GM18505 (cell line): ENCODE measurements around the gene DNAJC25.

Experiments used
- ATAC-seq: cut with Tn5 transposase; IDR thresholded peaks from one replicate; pipeline ENCODE4 v1.9.1; 2021; ENCODE audit not compliant: unreplicated experiment
- POLR2A ChIP-seq: IDR thresholded peaks from 4 replicates; pipeline ENCODE4 v1.6.1; 2011; ENCODE audit warnings: borderline replicate concordance; ENCODE audit not compliant: insufficient read depth, insufficient read length; ENCODE audit errors: extremely low read depth

The DNAJC25 gene

GRCh38 chr9:111637421-111637950 lies 6.4 kb downstream of the DNAJC25 start:
- no peak for TF ChIP-seq POLR2A
- no peak for ATAC-seq

- TF ChIP-seq POLR2A = no peak
Measured at GRCh38 chr9:111644195-111644772, 13.2 kb downstream of the DNAJC25 start.

GRCh38 chr9:111645806-111646205 lies 14.7 kb downstream of the DNAJC25 start:
- TF ChIP-seq POLR2A = no peak
- no peak for ATAC-seq

More at GRCh38 chr9:111644195-111644772, 13.2 kb downstream of the DNAJC25 start:
- ATAC-seq = no peak

- no peak for ATAC-seq
- no peak for TF ChIP-seq POLR2A
Measured at GRCh38 chr9:111646417-111646816, 15.3 kb downstream of the DNAJC25 start.

- TF ChIP-seq POLR2A = no peak
- ATAC-seq = no peak
Measured at GRCh38 chr9:111648066-111648465, 16.9 kb downstream of the DNAJC25 start.

- TF ChIP-seq POLR2A = no peak
- ATAC-seq = no peak
Measured at GRCh38 chr9:111649016-111649415, 17.9 kb downstream of the DNAJC25 start.

- no peak for TF ChIP-seq POLR2A
- no peak for ATAC-seq
Measured at GRCh38 chr9:111657051-111657450, 25.9 kb downstream of the DNAJC25 start.

GRCh38 chr9:111658943-111659342 lies 27.8 kb downstream of the DNAJC25 start:
- ATAC-seq = no peak
- TF ChIP-seq POLR2A = no peak

GRCh38 chr9:111659691-111660090 lies 28.6 kb downstream of the DNAJC25 start:
- no peak for ATAC-seq
- no peak for TF ChIP-seq POLR2A

GRCh38 chr9:111661150-111661801 lies 30.1 kb downstream of the DNAJC25 start, which contains the start of gene GNG10:
Gene GNG10, plus strand, starts transcription at chr9:111661605. Its CDS starts 30 bp downstream, at chr9:111661635.
- peak; percentile 89 for ATAC-seq
- TF ChIP-seq POLR2A = peak; percentile 56

GRCh38 chr9:111661802-111662521 lies 30.8 kb downstream of the DNAJC25 start:
- TF ChIP-seq POLR2A = no peak
- peak; percentile 37 for ATAC-seq

GRCh38 chr9:111662576-111663300 lies 31.6 kb downstream of the DNAJC25 start:
- peak; percentile 3 for ATAC-seq
- no peak for TF ChIP-seq POLR2A

- ATAC-seq = no peak
- TF ChIP-seq POLR2A = no peak
Measured at GRCh38 chr9:111663301-111663823, 32.2 kb downstream of the DNAJC25 start.
